PC-9 (cell line): ENCODE results near the gene DEFB132.

Experiments used
- CTCF ChIP-seq: fragments of 200-600 bp; sonication (generic); conservative IDR thresholded peaks from 2 replicates; pipeline ENCODE4 v1.6.1; 2017; ENCODE audit warnings: mixed run types, antibody characterized with exemption, mild to moderate bottlenecking, moderate library complexity
- EZH2 ChIP-seq: fragments of 200-600 bp; sonication (generic); IDR thresholded peaks from 2 replicates; pipeline ENCODE4 v1.8.0; 2017; ENCODE audit warnings: antibody characterized with exemption, low read depth

- no peak for TF ChIP-seq CTCF
- TF ChIP-seq EZH2: no peak
These were observed 51.0 kb downstream of the DEFB132 start for GRCh38 chr20:308427-309038.
